ENCODE data around the gene THTPA. TPM values are rescaled to one million over a fixed set of nuclear protein-coding genes. Genes with fewer than 3 reads are reported as not detected.

THTPA gene
- total and polyA plus RNA-seq, 2 of the 13 experiments (the other 11 are each of a cell fraction or from before 2014, with no cell fraction given): 7.4 to 8.7 TPM

GRCh38 chr14:23559010-23559925 lies 3.2 kb downstream of the THTPA start (continued):
- TF ChIP-seq PATZ1 (CRISPR knock-in tag; IDR thresholded peaks at IDR 0.05): peak; percentile 90
- TF ChIP-seq, protein P1, sequence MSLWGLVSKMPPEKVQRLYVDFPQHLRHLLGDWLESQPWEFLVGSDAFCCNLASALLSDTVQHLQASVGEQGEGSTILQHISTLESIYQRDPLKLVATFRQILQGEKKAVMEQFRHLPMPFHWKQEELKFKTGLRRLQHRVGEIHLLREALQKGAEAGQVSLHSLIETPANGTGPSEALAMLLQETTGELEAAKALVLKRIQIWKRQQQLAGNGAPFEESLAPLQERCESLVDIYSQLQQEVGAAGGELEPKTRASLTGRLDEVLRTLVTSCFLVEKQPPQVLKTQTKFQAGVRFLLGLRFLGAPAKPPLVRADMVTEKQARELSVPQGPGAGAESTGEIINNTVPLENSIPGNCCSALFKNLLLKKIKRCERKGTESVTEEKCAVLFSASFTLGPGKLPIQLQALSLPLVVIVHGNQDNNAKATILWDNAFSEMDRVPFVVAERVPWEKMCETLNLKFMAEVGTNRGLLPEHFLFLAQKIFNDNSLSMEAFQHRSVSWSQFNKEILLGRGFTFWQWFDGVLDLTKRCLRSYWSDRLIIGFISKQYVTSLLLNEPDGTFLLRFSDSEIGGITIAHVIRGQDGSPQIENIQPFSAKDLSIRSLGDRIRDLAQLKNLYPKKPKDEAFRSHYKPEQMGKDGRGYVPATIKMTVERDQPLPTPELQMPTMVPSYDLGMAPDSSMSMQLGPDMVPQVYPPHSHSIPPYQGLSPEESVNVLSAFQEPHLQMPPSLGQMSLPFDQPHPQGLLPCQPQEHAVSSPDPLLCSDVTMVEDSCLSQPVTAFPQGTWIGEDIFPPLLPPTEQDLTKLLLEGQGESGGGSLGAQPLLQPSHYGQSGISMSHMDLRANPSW (CRISPR knock-in tag; IDR thresholded peaks at IDR 0.05; ENCODE audit: borderline replicate concordance): no peak
- no peak for TF ChIP-seq CREM (IDR thresholded peaks at IDR 0.05)
- no peak for TF ChIP-seq CREM (CRISPR knock-in tag; IDR thresholded peaks at IDR 0.05)
- TF ChIP-seq ZNF274 (CRISPR knock-in tag; IDR thresholded peaks at IDR 0.05): no peak; the same call in 1 of the 2 replicates
- TF ChIP-seq ZNF234 (CRISPR knock-in tag; conservative IDR thresholded peaks at IDR 0.05): no peak
- no peak for TF ChIP-seq CHCHD3 (CRISPR knock-in tag; IDR thresholded peaks at IDR 0.05)
- no peak for TF ChIP-seq TBL1XR1 (IDR thresholded peaks at IDR 0.05; ENCODE audit: borderline replicate concordance, low read length, partially characterized antibody)
- TF ChIP-seq ZNF607 (CRISPR knock-in tag; IDR thresholded peaks at IDR 0.05; ENCODE audit: borderline replicate concordance): 0 out of 2 replicates have a peak, but pooled peaks have one; percentile 31
- TF ChIP-seq BHLHE40 (IDR thresholded peaks at IDR 0.05; ENCODE audit: low read length): no peak
- TF ChIP-seq, protein P2, sequence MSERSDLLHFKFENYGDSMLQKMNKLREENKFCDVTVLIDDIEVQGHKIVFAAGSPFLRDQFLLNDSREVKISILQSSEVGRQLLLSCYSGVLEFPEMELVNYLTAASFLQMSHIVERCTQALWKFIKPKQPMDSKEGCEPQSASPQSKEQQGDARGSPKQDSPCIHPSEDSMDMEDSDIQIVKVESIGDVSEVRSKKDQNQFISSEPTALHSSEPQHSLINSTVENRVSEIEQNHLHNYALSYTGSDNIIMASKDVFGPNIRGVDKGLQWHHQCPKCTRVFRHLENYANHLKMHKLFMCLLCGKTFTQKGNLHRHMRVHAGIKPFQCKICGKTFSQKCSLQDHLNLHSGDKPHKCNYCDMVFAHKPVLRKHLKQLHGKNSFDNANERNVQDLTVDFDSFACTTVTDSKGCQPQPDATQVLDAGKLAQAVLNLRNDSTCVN (CRISPR knock-in tag; IDR thresholded peaks at IDR 0.05; ENCODE audit: borderline replicate concordance): no peak
- TF ChIP-seq SUZ12 (IDR thresholded peaks at IDR 0.05; ENCODE audit: low read depth, low read length): no peak
- no peak for TF ChIP-seq ZNF713 (CRISPR knock-in tag; IDR thresholded peaks at IDR 0.05)
- TF ChIP-seq ATM (IDR thresholded peaks at IDR 0.05; ENCODE audit: borderline replicate concordance): no peak
- TF ChIP-seq, protein P3, sequence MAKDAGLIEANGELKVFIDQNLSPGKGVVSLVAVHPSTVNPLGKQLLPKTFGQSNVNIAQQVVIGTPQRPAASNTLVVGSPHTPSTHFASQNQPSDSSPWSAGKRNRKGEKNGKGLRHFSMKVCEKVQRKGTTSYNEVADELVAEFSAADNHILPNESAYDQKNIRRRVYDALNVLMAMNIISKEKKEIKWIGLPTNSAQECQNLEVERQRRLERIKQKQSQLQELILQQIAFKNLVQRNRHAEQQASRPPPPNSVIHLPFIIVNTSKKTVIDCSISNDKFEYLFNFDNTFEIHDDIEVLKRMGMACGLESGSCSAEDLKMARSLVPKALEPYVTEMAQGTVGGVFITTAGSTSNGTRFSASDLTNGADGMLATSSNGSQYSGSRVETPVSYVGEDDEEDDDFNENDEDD (CRISPR knock-in tag; IDR thresholded peaks at IDR 0.05; ENCODE audit: borderline replicate concordance): no peak; the same call in 1 of the 2 replicates
- TF ChIP-seq, protein P4, sequence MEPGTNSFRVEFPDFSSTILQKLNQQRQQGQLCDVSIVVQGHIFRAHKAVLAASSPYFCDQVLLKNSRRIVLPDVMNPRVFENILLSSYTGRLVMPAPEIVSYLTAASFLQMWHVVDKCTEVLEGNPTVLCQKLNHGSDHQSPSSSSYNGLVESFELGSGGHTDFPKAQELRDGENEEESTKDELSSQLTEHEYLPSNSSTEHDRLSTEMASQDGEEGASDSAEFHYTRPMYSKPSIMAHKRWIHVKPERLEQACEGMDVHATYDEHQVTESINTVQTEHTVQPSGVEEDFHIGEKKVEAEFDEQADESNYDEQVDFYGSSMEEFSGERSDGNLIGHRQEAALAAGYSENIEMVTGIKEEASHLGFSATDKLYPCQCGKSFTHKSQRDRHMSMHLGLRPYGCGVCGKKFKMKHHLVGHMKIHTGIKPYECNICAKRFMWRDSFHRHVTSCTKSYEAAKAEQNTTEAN (CRISPR knock-in tag; conservative IDR thresholded peaks at IDR 0.05): no peak
- TF ChIP-seq, protein P5, sequence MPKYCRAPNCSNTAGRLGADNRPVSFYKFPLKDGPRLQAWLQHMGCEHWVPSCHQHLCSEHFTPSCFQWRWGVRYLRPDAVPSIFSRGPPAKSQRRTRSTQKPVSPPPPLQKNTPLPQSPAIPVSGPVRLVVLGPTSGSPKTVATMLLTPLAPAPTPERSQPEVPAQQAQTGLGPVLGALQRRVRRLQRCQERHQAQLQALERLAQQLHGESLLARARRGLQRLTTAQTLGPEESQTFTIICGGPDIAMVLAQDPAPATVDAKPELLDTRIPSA (CRISPR knock-in tag; IDR thresholded peaks at IDR 0.05; ENCODE audit: borderline replicate concordance): no peak
- no peak for TF ChIP-seq MXD4 (CRISPR knock-in tag; IDR thresholded peaks at IDR 0.05)
- no peak for TF ChIP-seq KDM5A (IDR thresholded peaks at IDR 0.05; ENCODE audit: borderline replicate concordance, low read length)
- no peak; the same call in 1 of the 2 replicates for TF ChIP-seq HOXA5 (CRISPR knock-in tag; IDR thresholded peaks at IDR 0.05)

Data from HepG2 (cell line).